ENCODE measurements around the gene TMEM130.

DNA sequence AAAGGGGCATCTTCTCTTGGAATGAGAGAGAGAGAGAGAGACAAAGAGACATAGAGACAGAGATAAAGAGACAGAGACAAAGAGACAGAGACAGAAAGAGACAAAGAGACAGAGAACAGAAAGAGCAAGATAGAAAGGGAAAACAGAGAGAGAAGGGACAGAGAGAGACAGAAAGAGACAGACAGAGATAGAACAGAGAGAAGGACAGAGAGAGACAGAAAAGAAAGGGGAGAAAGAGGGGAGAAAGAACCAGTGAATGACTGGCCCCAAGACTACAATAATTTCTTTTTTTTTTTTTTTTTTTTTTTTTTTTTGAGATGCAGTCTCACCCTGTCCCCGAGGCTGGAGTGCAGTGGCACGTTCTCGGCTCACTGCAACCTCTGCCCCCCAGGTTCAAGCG is 7.6 kb downstream of the TMEM130 start:
- TF ChIP-seq POLR2AphosphoS5 (IDR thresholded peaks at IDR 0.05; ENCODE audit: low read depth, low read length) = no peak
- TF ChIP-seq POLR2A (IDR thresholded peaks at IDR 0.05; ENCODE audit: low read depth, low read length) = no peak

Measured in GM12891 (cell line).